Mucosa of rectum (tissue), 2 donors: ENCODE measurements around the gene KIAA1671.

Experiments
- H3K27ac ChIP-seq, 2 donors: one replicate each; pipeline ENCODE4 v1.7.0; 2013; ENCODE audit warnings: inconsistent platforms in 2 of 2, low read depth in 2 of 2, low read length in 2 of 2
- H3K27me3 ChIP-seq, 2 donors: one replicate each; pipeline ENCODE4 v1.7.0; 2013; ENCODE audit warnings: low read length in 2 of 2; ENCODE audit not compliant: control insufficient read depth in 2 of 2, insufficient read depth in 2 of 2
- H3K36me3 ChIP-seq, 2 donors: one replicate each; pipeline ENCODE4 v1.7.0; 2013; ENCODE audit warnings: low read length in 2 of 2; ENCODE audit not compliant: control insufficient read depth in 2 of 2, insufficient read depth in 2 of 2
- H3K4me1 ChIP-seq, 2 donors: one replicate each; pipeline ENCODE4 v1.7.0; 2013; ENCODE audit warnings: low read length in 2 of 2, mild to moderate bottlenecking in 1 of 2; ENCODE audit not compliant: control insufficient read depth in 2 of 2, insufficient read depth in 2 of 2
- H3K4me3 ChIP-seq, 2 donors: one replicate each; pipeline ENCODE4 v1.7.0; 2013; ENCODE audit warnings: low read length in 2 of 2
- H3K9ac ChIP-seq, 2 donors: one replicate each; pipeline ENCODE4 v1.7.0; 2013; ENCODE audit warnings: low read length in 2 of 2, low read depth in 1 of 2, mild to moderate bottlenecking in 1 of 2
- H3K9me3 ChIP-seq, 2 donors: one replicate each; pipeline ENCODE4 v1.7.0; 2013; ENCODE audit warnings: low read length in 2 of 2; ENCODE audit not compliant: control insufficient read depth in 2 of 2
- donor health status: healthy.
- donor health status: Normal muscosa, but diverticular disease.

Gene KIAA1671

GRCh38 chr22:24978308-24978707 is 25.8 kb downstream of the KIAA1671 start:
- no peaks in the 10 kb centered on the region for H3K27me3 ChIP-seq
- peaks cover 36 to 45% of the 10 kb centered on the region in 2 donors for H3K4me1 ChIP-seq
- H3K36me3 ChIP-seq: no peaks in the 10 kb centered on the region
- H3K27ac ChIP-seq: peak overlapping the region; percentile 90 to 93
- H3K9ac ChIP-seq: peak overlapping the region; percentile 14 to 70
- H3K9me3 ChIP-seq: no peaks in the 10 kb centered on the region
- no peak overlapping the region for H3K4me3 ChIP-seq

DNA sequence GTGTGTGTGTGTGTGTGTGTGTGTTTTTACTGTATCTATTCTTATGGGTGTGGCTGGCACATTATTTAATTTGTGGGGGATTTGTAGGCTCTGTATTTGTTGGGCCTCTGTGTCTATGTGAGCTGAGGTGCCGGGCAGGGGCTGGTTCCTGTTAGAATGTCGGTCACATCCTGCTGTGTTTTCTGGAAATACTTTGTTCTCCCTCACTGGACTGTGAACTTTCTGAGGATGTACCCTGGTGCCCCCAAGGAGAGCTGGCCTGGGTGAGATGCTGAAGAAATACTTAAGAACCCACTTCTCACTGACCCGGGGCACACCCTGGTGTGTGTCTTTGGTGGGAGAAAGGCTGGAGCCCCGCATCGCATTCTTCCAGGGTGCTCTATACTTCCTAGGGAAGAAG is 28.6 kb downstream of the KIAA1671 start:
- H3K36me3 ChIP-seq: no peaks in the 10 kb centered on the region
- H3K9ac ChIP-seq: no peak overlapping the region
- H3K4me3 ChIP-seq: no peak overlapping the region
- no peaks in the 10 kb centered on the region for H3K27me3 ChIP-seq
- no peak overlapping the region for H3K27ac ChIP-seq
- H3K9me3 ChIP-seq: no peaks in the 10 kb centered on the region
- H3K4me1 ChIP-seq: peaks cover 24 to 26% of the 10 kb centered on the region in 2 donors

GRCh38 chr22:24981656-24982055 is 29.1 kb downstream of the KIAA1671 start:
- Histone ChIP-seq H3K27ac (no peak overlapping the region), H3K4me1 (peaks cover 19 to 20% of the 10 kb centered on the region in 2 donors)

DNA sequence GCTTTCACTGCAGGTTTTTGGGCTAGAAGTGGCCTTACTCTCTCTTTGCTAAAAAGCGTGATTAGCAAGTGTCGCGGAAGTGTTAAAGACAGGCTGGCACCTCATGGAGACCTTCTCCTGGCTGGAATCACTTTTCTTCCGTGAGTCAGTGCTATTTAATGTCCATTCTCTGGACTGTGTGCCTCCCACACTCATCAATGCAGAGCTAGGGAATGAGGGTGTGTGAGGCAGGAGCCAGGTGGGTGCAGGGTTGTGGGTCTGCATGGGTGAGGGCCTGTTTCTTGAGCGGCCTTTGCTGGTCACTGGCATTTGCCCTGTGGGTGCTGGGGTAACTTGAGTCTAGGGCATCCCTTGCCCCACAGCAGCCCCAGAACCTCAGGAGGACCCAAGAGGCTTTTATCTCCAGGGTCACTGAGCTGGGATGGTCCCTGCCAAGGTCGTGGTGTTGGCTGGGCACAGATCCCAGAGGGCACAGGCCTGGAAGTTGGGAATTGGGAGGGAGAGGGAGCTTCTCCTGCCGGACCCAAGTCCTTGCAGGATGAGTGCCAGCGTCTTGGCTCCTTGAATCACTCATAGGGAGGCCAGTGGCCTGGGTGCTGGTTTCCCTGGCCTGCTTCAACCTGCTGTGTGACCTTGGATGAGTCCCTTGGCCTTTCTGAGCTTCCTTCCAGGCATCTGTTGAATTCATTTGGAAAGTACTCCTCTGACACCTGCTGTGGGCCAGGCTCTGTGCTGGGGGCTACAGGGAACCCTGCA is 30.0 kb downstream of the KIAA1671 start:
- Histone ChIP-seq H3K36me3 (no peaks in the 10 kb centered on the region), H3K4me3 (no peak overlapping the region), H3K9me3 (no peaks in the 10 kb centered on the region), H3K27me3 (no peaks in the 10 kb centered on the region), H3K4me1 (peaks cover 12 to 14% of the 10 kb centered on the region in 2 donors), H3K9ac (no peak overlapping the region), H3K27ac (peak overlapping the region in 1 of 2 donors; percentile 25)

More at GRCh38 chr22:24981656-24982055, 29.1 kb downstream of the KIAA1671 start:
- H3K9ac ChIP-seq: no peak overlapping the region
- no peak overlapping the region for H3K4me3 ChIP-seq
- no peaks in the 10 kb centered on the region for H3K27me3 ChIP-seq
- H3K36me3 ChIP-seq: no peaks in the 10 kb centered on the region
- H3K9me3 ChIP-seq: no peaks in the 10 kb centered on the region

DNA sequence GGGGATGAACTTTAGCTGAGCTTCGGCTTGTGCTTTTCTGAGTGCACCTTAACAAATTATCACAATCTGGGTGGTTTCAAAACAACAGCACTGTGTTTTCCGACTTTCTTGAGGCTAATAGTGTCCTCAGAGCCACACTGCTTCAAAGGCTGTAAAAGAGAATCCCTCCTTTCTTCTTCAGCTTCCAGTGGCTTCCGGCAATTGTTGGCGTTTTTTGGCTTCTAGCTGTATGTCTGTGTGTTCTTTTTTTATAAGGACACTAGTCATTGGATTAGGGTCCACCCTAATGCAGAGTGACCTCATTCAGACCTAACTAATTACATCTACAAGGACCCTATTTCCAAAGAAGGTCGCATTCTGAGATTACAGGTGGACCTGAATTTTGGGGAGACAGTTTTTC is 30.6 kb downstream of the KIAA1671 start:
- H3K27me3 ChIP-seq: no peaks in the 10 kb centered on the region
- H3K4me3 ChIP-seq: no peak overlapping the region
- peak overlapping the region in 1 of 2 donors; percentile 25 for H3K27ac ChIP-seq
- no peak overlapping the region for H3K9ac ChIP-seq
- H3K9me3 ChIP-seq: no peaks in the 10 kb centered on the region
- no peaks in the 10 kb centered on the region for H3K36me3 ChIP-seq
- H3K4me1 ChIP-seq: peaks cover 6 to 9% of the 10 kb centered on the region in 2 donors

- H3K27ac ChIP-seq: no peak overlapping the region
Measured at GRCh38 chr22:24984122-24984521, 31.6 kb downstream of the KIAA1671 start.

GRCh38 chr22:24985826-24986214 is 33.3 kb downstream of the KIAA1671 start:
- Histone ChIP-seq H3K4me1 (peaks cover 14 to 20% of the 10 kb centered on the region in 2 donors), H3K36me3 (no peaks in the 10 kb centered on the region), H3K27me3 (no peaks in the 10 kb centered on the region), H3K9ac (no peak overlapping the region), H3K4me3 (no peak overlapping the region), H3K27ac (no peak overlapping the region), H3K9me3 (no peaks in the 10 kb centered on the region)

More at GRCh38 chr22:24984122-24984521, 31.6 kb downstream of the KIAA1671 start:
- H3K36me3 ChIP-seq: no peaks in the 10 kb centered on the region
- H3K9me3 ChIP-seq: no peaks in the 10 kb centered on the region
- no peak overlapping the region for H3K9ac ChIP-seq
- H3K4me1 ChIP-seq: peaks cover 7 to 10% of the 10 kb centered on the region in 2 donors
- no peaks in the 10 kb centered on the region for H3K27me3 ChIP-seq
- H3K4me3 ChIP-seq: no peak overlapping the region

DNA sequence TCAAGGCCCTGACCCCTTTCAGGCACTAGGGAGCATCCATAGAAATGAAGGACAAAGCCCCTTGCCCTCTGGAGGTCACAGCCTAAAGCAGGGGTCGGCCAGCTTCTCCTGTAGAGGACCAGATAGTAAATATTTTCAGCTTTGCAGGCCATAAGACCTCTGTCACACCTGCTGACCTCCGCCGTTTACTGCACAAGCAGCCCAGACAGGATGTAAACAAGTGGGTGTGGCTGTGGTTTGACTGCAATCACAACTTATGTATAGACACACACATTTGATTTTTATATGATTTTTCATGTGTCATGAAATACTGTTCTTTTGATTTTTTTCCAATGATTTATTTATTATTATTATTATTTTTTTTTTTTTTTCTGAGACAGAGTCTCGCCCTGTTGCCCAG is 34.3 kb downstream of the KIAA1671 start:
- Histone ChIP-seq H3K27me3 (no peaks in the 10 kb centered on the region), H3K36me3 (no peaks in the 10 kb centered on the region), H3K4me1 (peaks cover 13 to 28% of the 10 kb centered on the region in 2 donors), H3K4me3 (no peak overlapping the region), H3K27ac (no peak overlapping the region), H3K9ac (no peak overlapping the region), H3K9me3 (no peaks in the 10 kb centered on the region)

GRCh38 chr22:24989135-24989534 is 36.6 kb downstream of the KIAA1671 start:
- H3K4me3 ChIP-seq: no peak overlapping the region
- no peaks in the 10 kb centered on the region for H3K27me3 ChIP-seq
- H3K36me3 ChIP-seq: no peaks in the 10 kb centered on the region
- no peaks in the 10 kb centered on the region for H3K9me3 ChIP-seq
- peak overlapping the region; percentile 15 to 38 for H3K27ac ChIP-seq
- H3K4me1 ChIP-seq: peaks cover 26 to 45% of the 10 kb centered on the region in 2 donors
- H3K9ac ChIP-seq: no peak overlapping the region

- no peaks in the 10 kb centered on the region for H3K27me3 ChIP-seq
- H3K4me1 ChIP-seq: peaks cover 29 to 49% of the 10 kb centered on the region in 2 donors
- no peaks in the 10 kb centered on the region for H3K36me3 ChIP-seq
- H3K27ac ChIP-seq: peak overlapping the region; percentile 15 to 38
- H3K4me3 ChIP-seq: no peak overlapping the region
- H3K9ac ChIP-seq: no peak overlapping the region
- H3K9me3 ChIP-seq: no peaks in the 10 kb centered on the region
Measured at GRCh38 chr22:24989541-24989951, 37.0 kb downstream of the KIAA1671 start.
